Measurements from ENCODE around the gene ETV4.

ETV4 gene

GRCh38 chr17:43543771-43544575 lies 2.2 kb downstream of the ETV4 start:
- no peak for DNase-seq (ENCODE audit: low read depth)
- H3K4me3 ChIP-seq (ENCODE audit: low read length) = no peak overlapping the region
- TF ChIP-seq CTCF (conservative IDR thresholded peaks at IDR 0.05; ENCODE audit: low read length) = no peak

GRCh38 chr17:43543300-43543699 lies 2.8 kb downstream of the ETV4 start:
- no peak for DNase-seq (ENCODE audit: low read depth)
- no peak for TF ChIP-seq CTCF (conservative IDR thresholded peaks at IDR 0.05; ENCODE audit: low read length)
- H3K4me3 ChIP-seq (ENCODE audit: low read length) = no peak overlapping the region

GRCh38 chr17:43542859-43543258 lies 3.3 kb downstream of the ETV4 start:
- no peak for TF ChIP-seq CTCF (conservative IDR thresholded peaks at IDR 0.05; ENCODE audit: low read length)
- no peak overlapping the region for H3K4me3 ChIP-seq (ENCODE audit: low read length)
- no peak for DNase-seq (ENCODE audit: low read depth)

GRCh38 chr17:43540821-43541674 lies 5.1 kb downstream of the ETV4 start:
- DNase-seq (ENCODE audit: low read depth) = no peak
- H3K4me3 ChIP-seq (ENCODE audit: low read length) = no peak overlapping the region
- TF ChIP-seq CTCF (conservative IDR thresholded peaks at IDR 0.05; ENCODE audit: low read length) = no peak

DNA sequence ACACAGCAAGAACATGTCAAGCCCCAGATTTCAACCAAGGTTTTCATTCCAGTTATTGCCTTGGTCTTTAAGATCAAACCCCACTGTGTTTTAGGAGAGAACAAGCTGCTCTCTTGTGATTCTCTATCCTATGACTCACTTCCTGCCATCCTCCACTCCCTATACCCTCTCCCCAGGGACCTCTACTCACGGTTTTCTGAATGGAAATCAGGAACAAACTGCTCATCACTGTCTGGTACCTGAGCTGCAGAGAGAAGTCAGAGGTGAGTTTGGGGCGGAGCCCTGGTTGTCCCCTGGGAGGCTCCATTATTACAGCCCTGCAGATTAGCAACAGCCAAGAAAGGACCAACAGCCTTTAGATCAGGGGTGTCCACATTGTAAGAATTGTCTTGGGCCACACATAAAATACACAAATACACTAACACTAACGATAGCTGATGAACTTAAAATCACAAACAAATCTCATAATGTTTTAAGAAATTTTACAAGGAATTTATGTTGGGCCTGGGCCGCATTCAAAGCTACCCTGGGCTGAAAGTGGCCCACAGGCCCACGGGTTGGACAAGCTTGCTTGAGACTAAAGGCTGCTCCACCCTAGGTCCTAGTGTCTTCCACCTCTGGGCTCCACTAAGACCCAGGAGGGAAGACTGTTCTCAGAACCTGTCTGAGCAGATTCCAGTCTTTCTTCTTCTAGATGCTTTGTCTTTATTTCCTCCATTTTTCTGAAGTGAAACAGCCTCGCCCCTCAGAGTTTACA lies 9.7 kb downstream of the ETV4 start:
- H3K4me3 ChIP-seq (ENCODE audit: low read length) = no peak overlapping the region
- TF ChIP-seq CTCF (conservative IDR thresholded peaks at IDR 0.05; ENCODE audit: low read length) = no peak
- peak; percentile 79 for DNase-seq (ENCODE audit: low read depth)

GRCh38 chr17:43534909-43535308 lies 11.2 kb downstream of the ETV4 start:
- no peak for DNase-seq (ENCODE audit: low read depth)
- no peak for TF ChIP-seq CTCF (conservative IDR thresholded peaks at IDR 0.05; ENCODE audit: low read length)
- H3K4me3 ChIP-seq (ENCODE audit: low read length) = no peak overlapping the region

Data from AG10803 (cell line).